ENCODE results near the gene PPP2R3B. TPM values are rescaled to one million over a fixed set of nuclear protein-coding genes. Genes with fewer than 3 reads are reported as not detected.
"Not testable (repeated sequence)": the region's sequence is repeated elsewhere in the genome, so short reads cannot be mapped to it uniquely, and the experiment has no call there.

PPP2R3B gene
- total RNA-seq, 1 donor from 2014 or later, result 43.2 TPM

DNA sequence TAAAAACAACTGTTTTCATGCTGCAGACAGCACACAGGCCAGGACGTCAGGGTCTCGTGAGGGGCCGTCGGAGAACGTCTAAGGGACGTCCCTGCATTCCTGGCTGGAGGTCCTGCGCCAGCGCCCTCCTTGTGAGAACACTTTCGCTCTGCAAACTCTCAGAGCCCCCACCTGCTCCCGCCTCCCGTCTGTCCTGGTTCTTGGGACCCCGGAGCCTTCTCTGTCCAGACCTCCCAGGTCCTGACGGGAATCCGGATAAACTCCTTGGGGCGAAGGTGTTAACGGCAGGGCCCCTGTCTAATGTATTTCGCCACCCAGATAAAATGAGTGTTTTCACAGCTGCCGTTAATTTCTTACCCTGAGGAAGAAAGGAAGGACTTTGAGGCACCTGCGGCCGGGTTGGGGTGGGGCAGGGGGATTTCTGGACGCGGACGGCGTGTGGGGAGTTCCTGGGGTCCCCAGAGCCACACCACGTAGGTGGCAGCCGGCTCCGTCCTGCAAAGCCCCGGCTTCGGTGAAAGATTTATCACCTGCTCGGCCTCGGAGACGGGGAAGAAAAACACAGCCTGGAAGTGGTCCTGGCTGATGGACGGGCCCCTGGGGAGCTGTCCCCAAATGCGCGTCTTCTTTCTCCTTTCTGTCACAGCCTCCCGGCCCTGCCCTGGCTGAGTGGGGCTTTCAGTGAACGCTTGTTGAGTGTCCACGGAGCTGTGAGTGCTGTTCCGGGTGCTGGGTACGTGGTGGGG, 35.1 kb upstream of the PPP2R3B start:
- Mint-ChIP-seq H3K4me1 (ENCODE audit: low read depth) (no peaks in the 10 kb centered on the region), H3K27ac (no peak overlapping the region), H3K36me3 (ENCODE audit: low read depth) (no peaks in the 10 kb centered on the region), H3K4me3 (no peak overlapping the region), H3K27me3 (ENCODE audit: insufficient read depth) (peaks cover 2% of the 10 kb centered on the region), H3K9me3 (no peaks in the 10 kb centered on the region)
- intact Hi-C loops (cut with micrococcal nuclease), result no loop called here
- DNase-seq (ENCODE audit: low spot score), result no peak

DNA sequence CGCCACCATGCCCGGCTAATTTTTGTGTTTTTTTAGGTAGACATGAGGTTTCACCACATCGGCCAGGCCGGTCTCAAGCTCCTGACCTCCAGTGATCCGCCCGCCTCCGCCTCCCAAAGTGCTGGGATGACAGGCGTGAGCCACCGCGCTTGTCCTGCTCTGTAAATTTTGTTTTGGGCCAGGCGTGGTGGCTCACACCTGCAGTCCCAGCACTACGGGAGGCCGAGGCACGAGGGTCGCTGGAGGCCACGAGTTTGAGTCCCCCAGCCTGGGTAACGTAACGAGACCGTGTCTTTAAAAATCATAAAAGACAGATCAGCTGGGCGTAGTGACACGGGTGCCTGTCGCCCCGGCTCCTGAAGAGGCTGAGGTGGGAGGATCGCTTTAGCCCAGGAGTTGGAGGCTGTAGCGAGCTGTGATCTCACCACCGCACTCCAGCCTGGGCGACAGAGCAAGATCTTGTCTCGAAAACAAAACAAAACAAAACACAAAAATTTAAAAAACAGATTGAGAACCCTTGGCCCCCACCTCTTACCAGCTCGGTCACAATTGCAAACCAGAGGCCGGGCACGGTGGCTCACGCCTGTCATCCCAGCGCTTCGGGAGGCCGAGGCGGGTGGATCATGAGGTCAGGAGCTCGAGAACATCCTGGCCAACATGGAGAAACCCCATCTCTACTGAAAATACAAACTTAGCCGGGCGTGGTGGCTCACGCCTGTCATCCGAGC, 34.0 kb upstream of the PPP2R3B start:
- Mint-ChIP-seq H3K27me3 (ENCODE audit: insufficient read depth) (peaks cover 2% of the 10 kb centered on the region), H3K36me3 (ENCODE audit: low read depth) (no peaks in the 10 kb centered on the region), H3K4me1 (ENCODE audit: low read depth) (no peaks in the 10 kb centered on the region), H3K27ac (no peak overlapping the region), H3K9me3 (no peaks in the 10 kb centered on the region), H3K4me3 (no peak overlapping the region)
- DNase-seq (ENCODE audit: low spot score), result no peak
- intact Hi-C loops (cut with micrococcal nuclease), result no loop called here

DNA sequence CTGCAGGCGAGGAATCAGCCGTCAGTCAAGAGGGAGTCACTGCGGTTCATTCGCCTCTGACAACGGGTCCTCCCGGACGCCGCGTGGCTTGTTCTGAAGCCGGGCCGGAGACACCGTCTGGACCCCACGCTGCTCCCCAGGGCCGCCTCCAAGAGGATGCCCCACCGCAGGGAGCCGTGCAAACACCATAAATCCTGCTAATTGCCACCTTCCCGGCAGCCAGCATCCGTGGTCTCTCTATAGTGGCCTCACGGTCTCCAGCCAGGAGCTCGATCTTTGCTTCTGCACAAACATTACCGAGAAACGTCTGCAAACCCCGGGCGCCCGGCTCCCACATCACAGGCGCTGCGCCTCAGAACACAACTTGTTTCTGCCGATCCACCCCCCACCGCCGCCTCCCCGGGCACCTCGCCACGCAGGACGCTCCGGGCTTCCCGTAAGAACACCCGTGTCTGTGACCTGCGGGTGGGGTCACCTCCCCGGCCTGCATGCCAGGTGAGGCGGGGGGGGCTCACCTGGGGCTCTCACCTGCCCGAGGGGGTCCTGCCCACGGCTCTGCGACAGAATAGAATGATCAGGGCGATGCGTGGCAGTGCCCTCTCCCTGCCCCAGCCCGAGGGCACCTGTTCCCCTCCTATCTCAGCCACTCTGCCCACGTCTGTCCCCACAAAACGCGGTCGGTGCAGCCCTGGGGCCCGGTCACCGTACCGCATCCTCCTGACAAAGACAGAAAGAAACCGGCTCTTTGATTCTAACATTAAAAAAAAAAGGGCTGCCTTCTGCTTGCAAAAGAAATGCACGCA, 32.4 kb upstream of the PPP2R3B start:
- intact Hi-C loops (cut with micrococcal nuclease), result no loop called here
- no peak for DNase-seq (ENCODE audit: low spot score)
- Mint-ChIP-seq H3K27ac (no peak overlapping the region), H3K4me3 (no peak overlapping the region), H3K27me3 (ENCODE audit: insufficient read depth) (peaks cover 2% of the 10 kb centered on the region), H3K9me3 (no peaks in the 10 kb centered on the region), H3K36me3 (ENCODE audit: low read depth) (no peaks in the 10 kb centered on the region), H3K4me1 (ENCODE audit: low read depth) (no peaks in the 10 kb centered on the region)

DNA sequence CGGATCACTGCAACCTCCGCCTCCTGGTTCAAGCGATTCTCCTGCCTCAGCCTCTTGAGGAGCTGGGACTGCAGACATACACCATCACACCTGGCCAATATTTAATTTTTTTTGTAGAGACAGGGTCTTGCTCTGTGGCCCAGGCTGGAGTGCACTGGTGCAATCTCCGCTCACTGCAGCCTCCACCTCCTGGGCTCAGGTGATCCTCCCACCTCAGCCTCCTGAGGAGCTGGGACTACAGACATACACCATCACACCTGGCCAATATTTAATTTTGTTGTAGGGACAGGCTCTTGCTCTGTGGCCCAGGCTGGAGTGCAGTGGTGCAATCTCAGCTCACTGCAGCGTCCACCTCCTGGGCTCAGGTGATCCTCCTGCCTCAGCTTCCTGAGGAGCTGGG, 28.8 kb upstream of the PPP2R3B start:
- not testable (repeated sequence) for H3K36me3 Mint-ChIP-seq (ENCODE audit: low read depth); H3K4me3 Mint-ChIP-seq

DNA sequence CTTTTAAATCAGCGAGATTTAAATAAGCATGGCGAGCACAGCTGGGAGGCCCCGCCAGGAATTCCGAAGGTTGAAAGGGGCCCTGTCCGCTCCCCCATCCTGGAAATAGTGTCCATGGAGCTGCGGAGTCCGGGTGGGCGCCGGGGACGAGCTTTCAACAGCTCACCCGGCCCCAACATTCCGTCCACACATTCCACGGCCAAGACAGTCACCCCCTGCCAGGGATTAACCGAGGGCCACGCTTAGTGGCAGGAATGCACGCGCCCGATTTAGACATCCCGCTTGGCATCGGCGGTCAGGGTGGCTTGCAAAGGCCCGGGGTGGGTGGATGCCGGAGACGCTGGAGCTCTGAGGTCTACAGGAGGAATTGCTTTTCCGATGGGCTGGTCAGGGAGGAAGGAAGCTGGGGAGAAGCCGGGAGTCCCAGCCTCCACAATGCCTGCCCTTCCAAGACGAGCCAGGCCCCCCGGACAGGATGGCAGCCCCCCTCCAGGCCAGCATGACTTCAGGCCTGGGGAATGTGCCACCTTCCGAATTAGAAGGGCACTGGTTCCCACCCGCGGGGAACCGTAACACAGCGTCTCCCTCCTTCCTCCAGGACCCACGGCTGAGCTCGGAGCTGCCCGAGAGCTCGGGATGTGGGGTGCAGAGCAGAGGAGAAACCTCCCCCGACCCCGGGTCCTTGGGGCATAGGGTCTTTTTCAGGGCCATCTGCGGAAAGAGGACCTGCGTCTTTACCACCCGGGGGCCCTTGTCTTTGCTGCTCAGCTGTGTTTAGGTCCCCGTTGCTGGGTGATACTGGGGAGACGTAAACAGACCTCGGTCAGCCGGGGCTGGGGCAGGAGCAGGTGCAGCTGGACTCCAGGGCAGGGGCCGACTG, 26.9 kb upstream of the PPP2R3B start:
- no peak overlapping the region for H3K27ac Mint-ChIP-seq
- no peaks in the 10 kb centered on the region for H3K4me1 Mint-ChIP-seq (ENCODE audit: low read depth)
- H3K9me3 Mint-ChIP-seq, result peaks cover 5% of the 10 kb centered on the region
- peaks cover 3% of the 10 kb centered on the region for H3K36me3 Mint-ChIP-seq (ENCODE audit: low read depth)
- intact Hi-C loops (cut with micrococcal nuclease), result no loop called here
- no peaks in the 10 kb centered on the region for H3K27me3 Mint-ChIP-seq (ENCODE audit: insufficient read depth)
- no peak overlapping the region for H3K4me3 Mint-ChIP-seq
- DNase-seq (ENCODE audit: low spot score), result no peak

More for the DNA sequence above, 28.8 kb upstream of the PPP2R3B start:
- H3K27me3 Mint-ChIP-seq (ENCODE audit: insufficient read depth); intact Hi-C loops (cut with micrococcal nuclease); DNase-seq (ENCODE audit: low spot score); H3K9me3 Mint-ChIP-seq; H3K4me1 Mint-ChIP-seq (ENCODE audit: low read depth); H3K27ac Mint-ChIP-seq: not testable (repeated sequence)

DNA sequence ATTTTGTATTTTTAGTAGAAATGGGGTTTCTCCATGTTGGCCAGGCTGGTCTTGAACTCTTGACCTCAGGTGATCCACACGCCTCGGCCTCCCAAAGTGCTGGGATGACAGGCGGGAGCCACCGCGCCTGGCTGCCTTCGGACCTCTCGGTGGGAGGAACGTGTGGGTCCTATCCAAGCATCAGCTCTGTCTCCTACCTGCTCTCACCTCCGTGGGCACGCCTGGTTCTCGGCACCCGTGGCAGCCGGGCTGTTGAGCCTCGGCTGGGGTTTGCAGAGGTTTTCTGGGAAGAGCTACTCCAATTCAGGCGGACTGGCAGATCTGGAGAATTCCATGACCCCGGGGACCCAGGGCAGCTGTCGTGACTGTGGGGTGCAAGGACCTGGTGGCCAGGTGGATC, 23.6 kb upstream of the PPP2R3B start:
- no peaks in the 10 kb centered on the region for H3K4me1 Mint-ChIP-seq (ENCODE audit: low read depth)

DNA sequence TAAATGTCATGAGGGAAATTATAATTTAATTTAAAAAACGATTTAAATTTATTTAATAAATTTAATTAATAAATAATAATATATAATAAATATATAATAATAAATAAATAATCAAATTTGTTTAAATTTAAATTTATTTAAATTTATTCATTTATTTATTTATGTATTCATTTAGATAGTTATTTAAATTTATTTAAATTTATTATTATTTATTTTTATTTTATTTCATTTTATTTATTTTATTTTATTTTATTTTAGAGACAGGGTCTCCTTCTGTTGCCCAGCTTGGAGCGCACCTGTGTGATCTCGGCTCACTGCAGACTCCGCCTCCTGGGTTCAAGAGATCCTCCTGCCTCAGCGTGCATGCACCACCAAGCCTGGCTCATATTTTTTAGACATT, 18.4 kb upstream of the PPP2R3B start:
- Mint-ChIP-seq H3K4me1 (ENCODE audit: low read depth) (no peaks in the 10 kb centered on the region), H3K27ac (no peak overlapping the region), H3K36me3 (ENCODE audit: low read depth) (peaks cover 3% of the 10 kb centered on the region), H3K9me3 (peaks cover 5% of the 10 kb centered on the region), H3K4me3 (no peak overlapping the region), H3K27me3 (ENCODE audit: insufficient read depth) (no peaks in the 10 kb centered on the region)
- intact Hi-C loops (cut with micrococcal nuclease), result no loop called here
- no peak for DNase-seq (ENCODE audit: low spot score)

More for the DNA sequence above, 23.6 kb upstream of the PPP2R3B start:
- no peak overlapping the region for H3K4me3 Mint-ChIP-seq
- no peak for DNase-seq (ENCODE audit: low spot score)
- H3K27ac Mint-ChIP-seq, result no peak overlapping the region
- no peaks in the 10 kb centered on the region for H3K27me3 Mint-ChIP-seq (ENCODE audit: insufficient read depth)
- peaks cover 5% of the 10 kb centered on the region for H3K9me3 Mint-ChIP-seq
- H3K36me3 Mint-ChIP-seq (ENCODE audit: low read depth), result peaks cover 3% of the 10 kb centered on the region
- intact Hi-C loops (cut with micrococcal nuclease), result no loop called here

DNA sequence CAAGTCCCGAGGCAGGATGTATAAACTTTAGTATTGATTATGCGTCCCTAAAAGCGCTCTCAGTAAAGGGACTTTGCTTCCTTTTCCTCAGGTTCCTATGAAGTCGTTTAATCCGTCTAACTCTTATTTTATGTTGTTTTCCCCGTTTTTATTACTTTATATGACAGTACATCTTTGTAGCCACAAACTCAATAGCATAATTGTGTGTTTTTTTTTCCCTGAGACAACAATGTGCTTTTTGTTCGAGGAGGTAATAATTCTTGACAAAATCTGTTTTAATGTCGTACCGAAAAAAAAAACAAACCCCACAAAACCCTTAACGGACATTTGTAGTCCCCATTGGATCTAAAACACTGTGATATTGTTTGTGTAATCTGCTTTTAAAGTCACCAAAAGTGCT, 17.9 kb upstream of the PPP2R3B start:
- Mint-ChIP-seq H3K27me3 (ENCODE audit: insufficient read depth) (no peaks in the 10 kb centered on the region), H3K4me3 (no peak overlapping the region), H3K4me1 (ENCODE audit: low read depth) (no peaks in the 10 kb centered on the region), H3K27ac (no peak overlapping the region), H3K36me3 (ENCODE audit: low read depth) (peaks cover 3% of the 10 kb centered on the region), H3K9me3 (peaks cover 5% of the 10 kb centered on the region)
- intact Hi-C loops (cut with micrococcal nuclease), result no loop called here
- DNase-seq (ENCODE audit: low spot score), result no peak

DNA sequence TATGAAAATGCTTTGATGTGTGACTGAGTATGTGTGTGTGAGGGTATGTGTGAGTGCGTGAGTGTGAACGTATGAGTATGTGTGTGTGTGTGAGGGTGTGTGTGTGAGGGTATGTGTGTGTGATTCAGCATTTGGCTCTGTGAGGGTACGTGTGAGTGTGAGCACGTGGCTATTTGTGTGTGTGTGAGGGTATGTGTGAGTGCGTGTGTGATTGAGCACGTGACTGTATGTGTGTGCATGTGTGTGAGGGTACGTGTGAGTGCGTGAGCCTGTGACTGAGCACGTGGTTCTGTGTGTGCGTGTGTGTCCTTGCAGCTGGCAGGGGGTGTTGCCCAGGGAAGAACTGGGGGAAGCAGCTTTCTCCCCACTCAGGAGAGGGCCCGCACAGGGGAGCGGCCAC, 16.1 kb upstream of the PPP2R3B start:
- H3K27me3 Mint-ChIP-seq (ENCODE audit: insufficient read depth), result no peaks in the 10 kb centered on the region

DNA sequence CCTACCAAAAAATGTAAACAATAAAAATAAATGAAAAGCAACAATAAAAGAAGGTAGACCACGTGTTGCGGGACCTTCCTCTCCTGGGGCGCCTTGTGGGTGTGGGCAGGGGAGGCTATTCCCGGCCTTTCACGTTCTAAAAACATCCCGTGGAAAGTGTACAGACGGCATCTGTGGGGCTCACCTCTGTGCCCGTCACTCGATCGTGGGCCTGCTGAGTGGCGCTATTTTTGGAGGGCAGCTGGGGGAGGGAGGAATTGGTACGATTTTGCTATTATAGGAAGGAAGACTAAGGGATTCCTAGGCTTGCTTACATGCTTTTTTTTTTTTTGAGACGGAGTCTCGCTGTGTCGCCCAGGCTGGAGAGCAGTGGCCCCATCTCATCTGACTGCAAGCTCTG, 13.6 kb upstream of the PPP2R3B start:
- no peaks in the 10 kb centered on the region for H3K4me1 Mint-ChIP-seq (ENCODE audit: low read depth)
- H3K27ac Mint-ChIP-seq, result no peak overlapping the region
- no peaks in the 10 kb centered on the region for H3K27me3 Mint-ChIP-seq (ENCODE audit: insufficient read depth)
- intact Hi-C loops (cut with micrococcal nuclease), result no loop called here
- H3K4me3 Mint-ChIP-seq, result no peak overlapping the region
- no peak for DNase-seq (ENCODE audit: low spot score)
- no peaks in the 10 kb centered on the region for H3K9me3 Mint-ChIP-seq
- no peaks in the 10 kb centered on the region for H3K36me3 Mint-ChIP-seq (ENCODE audit: low read depth)

More for the DNA sequence above, 16.1 kb upstream of the PPP2R3B start:
- no peaks in the 10 kb centered on the region for H3K9me3 Mint-ChIP-seq
- no peak for DNase-seq (ENCODE audit: low spot score)
- intact Hi-C loops (cut with micrococcal nuclease), result no loop called here
- no peak overlapping the region for H3K27ac Mint-ChIP-seq
- H3K36me3 Mint-ChIP-seq (ENCODE audit: low read depth), result no peaks in the 10 kb centered on the region
- no peak overlapping the region for H3K4me3 Mint-ChIP-seq
- no peaks in the 10 kb centered on the region for H3K4me1 Mint-ChIP-seq (ENCODE audit: low read depth)

DNA sequence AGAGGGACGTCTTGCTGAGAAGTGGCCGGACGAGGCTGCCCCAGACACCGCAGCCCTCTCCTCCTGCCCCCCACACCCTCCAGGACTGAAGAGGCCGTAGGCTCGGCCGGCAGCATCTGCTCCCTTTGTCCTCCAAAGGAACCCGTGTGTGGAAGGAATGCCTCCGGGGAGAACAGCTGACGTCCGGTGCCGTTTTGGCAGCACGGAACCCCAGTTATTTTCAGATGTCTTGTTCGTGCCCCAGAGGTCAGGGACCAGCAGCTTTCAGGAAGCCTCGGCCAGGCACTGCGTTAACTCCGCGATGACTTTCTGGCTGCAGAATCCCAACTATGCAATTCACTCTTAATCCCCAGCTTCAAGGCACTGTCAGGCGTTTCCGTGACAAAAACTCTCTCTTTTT, 10.9 kb upstream of the PPP2R3B start:
- intact Hi-C loops (cut with micrococcal nuclease), result no loop called here
- H3K9me3 Mint-ChIP-seq, result no peaks in the 10 kb centered on the region
- H3K27me3 Mint-ChIP-seq (ENCODE audit: insufficient read depth), result no peaks in the 10 kb centered on the region
- H3K4me1 Mint-ChIP-seq (ENCODE audit: low read depth), result no peaks in the 10 kb centered on the region
- no peak overlapping the region for H3K27ac Mint-ChIP-seq
- no peaks in the 10 kb centered on the region for H3K36me3 Mint-ChIP-seq (ENCODE audit: low read depth)
- H3K4me3 Mint-ChIP-seq, result no peak overlapping the region
- DNase-seq (ENCODE audit: low spot score), result no peak

DNA sequence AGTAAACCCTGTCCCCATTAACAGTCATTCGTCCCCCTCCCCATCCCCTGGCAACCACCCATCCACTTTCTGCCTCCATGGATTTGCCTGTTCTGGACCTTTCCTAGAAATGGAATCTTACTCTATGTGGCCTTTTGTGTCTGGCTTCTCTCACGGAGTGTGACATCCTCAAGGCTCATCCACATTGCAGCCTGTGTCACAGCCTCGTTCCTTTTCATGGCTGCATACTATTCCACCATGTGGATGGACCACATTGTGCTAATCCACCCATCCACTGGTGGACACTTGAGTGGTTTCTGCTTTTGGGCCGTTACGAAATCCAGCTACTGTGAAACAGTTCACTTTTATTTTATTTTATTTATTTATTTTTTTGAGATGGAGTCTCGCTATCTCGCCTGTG, 8.1 kb upstream of the PPP2R3B start:
- Mint-ChIP-seq H3K4me3 (no peak overlapping the region), H3K9me3 (no peaks in the 10 kb centered on the region), H3K27me3 (ENCODE audit: insufficient read depth) (no peaks in the 10 kb centered on the region), H3K27ac (no peak overlapping the region), H3K36me3 (ENCODE audit: low read depth) (no peaks in the 10 kb centered on the region), H3K4me1 (ENCODE audit: low read depth) (no peaks in the 10 kb centered on the region)
- intact Hi-C loops (cut with micrococcal nuclease), result no loop called here
- DNase-seq (ENCODE audit: low spot score), result no peak
